GM21515 (cell line): Measurements from ENCODE around the gene ARHGEF12.

Experiments used
- ATAC-seq: cut with Tn5 transposase; IDR thresholded peaks from one replicate; pipeline ENCODE4 v1.9.1; 2021; ENCODE audit not compliant: unreplicated experiment

Gene ARHGEF12, protein sequence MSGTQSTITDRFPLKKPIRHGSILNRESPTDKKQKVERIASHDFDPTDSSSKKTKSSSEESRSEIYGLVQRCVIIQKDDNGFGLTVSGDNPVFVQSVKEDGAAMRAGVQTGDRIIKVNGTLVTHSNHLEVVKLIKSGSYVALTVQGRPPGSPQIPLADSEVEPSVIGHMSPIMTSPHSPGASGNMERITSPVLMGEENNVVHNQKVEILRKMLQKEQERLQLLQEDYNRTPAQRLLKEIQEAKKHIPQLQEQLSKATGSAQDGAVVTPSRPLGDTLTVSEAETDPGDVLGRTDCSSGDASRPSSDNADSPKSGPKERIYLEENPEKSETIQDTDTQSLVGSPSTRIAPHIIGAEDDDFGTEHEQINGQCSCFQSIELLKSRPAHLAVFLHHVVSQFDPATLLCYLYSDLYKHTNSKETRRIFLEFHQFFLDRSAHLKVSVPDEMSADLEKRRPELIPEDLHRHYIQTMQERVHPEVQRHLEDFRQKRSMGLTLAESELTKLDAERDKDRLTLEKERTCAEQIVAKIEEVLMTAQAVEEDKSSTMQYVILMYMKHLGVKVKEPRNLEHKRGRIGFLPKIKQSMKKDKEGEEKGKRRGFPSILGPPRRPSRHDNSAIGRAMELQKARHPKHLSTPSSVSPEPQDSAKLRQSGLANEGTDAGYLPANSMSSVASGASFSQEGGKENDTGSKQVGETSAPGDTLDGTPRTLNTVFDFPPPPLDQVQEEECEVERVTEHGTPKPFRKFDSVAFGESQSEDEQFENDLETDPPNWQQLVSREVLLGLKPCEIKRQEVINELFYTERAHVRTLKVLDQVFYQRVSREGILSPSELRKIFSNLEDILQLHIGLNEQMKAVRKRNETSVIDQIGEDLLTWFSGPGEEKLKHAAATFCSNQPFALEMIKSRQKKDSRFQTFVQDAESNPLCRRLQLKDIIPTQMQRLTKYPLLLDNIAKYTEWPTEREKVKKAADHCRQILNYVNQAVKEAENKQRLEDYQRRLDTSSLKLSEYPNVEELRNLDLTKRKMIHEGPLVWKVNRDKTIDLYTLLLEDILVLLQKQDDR (N-terminal part only)

DNA sequence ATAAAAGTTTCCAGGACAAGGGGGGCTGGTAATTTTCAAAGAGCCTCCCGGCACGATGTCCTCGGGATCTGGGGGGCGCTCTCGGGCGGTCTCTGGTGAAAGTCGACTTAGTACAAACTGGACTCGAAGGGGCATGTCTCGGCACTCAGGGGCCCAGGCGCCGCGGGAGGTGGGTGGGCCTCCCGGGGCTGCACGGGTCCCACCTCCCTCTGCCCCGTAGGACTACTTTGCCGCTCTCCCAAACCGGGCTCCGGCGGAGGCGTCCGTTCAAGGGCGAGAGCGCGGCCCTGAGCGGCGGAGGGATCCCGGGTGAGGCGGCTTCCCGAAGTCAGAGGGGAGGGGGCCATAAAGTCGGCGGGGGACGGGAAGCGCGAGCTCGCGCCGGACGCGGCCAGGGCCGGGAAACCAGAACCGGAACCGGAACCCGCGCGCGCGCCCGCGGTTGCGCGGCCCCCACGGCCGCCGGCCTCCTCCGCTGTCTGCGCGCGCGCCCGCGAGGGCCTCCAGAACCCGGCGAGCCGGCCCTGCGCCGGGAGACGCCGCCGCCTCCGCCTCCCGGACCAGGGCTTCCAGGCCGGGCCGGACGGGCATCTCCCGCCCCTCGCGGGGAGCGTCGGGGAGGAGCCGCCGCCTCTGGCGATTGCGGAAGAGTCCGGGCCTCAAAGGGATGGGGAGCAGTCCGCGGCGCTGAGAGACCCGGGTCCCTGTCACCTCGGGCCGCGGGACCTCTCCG is at the start of gene ARHGEF12:
TSS of gene ARHGEF12 (plus strand) at position 506 of the 733 bp plus-strand sequence. CDS start 831 bp downstream, outside the sequence.
- ATAC-seq, result peak; percentile 62

DNA sequence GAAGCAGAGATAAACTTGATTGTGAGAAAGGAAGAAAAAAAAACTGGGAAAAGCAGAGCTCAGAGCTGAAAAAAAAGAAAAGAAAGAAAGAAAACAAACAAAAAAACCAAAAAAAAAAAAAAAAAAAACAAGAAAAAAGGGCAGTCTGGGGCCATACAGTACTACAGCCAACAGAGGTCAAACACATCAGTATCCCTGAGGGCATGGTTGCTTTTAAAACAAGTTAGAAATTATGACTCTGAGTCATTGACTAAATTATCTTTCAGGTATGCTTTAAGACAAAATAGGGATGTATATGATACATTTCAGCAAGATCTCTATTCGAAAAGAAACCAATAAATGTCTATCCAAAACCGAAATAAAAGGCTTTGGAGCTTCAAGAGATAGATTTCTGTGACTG is 48.2 kb upstream of the ARHGEF12 start:
- no peak for ATAC-seq

DNA sequence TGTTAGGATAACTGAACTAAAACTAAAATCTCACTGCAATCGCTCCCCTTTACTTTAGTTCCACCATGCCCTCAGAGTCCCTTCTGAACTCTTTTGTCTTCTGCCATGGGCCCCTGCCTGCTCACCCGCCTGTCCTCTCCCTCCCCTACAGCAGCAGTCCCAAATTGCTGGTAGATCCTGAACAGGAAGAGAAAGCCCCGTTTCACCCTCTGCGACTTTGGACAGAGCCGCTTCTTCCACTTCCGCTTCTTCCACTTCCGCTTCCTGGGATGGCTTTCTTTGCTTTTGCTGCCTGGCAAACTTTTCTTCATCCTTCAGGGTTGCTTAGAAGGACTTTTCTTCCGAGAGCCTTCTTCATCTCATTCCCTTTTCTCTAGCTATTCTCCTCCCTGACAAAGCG is 46.8 kb upstream of the ARHGEF12 start:
- ATAC-seq, result no peak

DNA sequence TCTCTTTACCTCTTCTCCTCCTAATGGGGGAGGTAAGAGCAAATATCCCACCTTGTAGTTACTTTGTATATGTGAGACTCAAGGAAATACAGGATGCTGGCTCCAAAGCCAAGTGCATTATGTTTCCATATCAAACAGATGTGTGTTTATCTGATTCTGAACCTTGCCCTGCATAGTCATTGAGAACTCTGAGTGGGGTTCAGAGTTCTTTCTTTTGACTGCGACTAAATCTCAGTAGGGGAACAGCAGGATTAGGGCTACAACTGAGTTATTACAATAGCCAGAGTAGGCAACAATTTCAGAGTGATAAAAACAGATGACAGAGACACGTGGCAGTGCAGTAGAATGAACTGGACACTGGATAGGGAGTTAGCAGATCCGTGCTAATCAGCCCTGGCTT is 45.3 kb upstream of the ARHGEF12 start:
- ATAC-seq, result no peak

DNA sequence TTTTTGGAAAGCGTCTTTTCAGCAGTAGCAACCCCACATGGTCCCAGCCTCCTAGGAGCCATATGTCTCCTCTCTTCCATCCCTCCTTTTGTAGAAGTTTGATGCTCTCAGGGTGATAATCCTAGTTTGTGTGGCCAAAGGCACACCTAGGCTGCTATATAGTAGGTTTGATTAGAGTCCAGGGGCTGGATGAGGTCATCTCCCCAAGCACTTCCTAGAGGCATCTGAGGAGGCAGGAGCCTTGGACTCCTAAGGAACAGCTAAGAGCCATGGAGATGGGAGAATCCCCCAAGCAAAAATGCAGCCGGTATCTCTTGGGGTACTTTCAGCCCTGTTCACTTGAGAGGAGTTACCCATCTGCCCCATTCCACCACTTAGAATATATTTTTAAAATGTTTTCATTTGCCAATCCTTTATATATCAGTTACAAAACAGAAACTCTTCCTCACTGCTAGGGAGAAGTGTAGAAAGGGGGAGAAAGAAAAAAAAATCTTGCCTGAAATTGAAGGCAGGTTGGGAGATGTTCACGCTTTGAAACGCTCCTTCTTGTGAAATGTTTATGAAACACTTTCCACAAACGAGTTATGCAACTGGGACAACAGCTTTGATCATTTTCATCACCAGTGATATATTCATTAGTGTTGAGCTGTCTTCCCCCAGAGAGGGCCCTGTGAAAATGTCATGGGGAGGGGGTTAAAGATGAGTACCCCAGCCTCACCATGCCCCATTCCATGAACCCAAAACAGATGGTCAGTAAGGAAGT is 43.0 kb upstream of the ARHGEF12 start:
- ATAC-seq, result no peak

DNA sequence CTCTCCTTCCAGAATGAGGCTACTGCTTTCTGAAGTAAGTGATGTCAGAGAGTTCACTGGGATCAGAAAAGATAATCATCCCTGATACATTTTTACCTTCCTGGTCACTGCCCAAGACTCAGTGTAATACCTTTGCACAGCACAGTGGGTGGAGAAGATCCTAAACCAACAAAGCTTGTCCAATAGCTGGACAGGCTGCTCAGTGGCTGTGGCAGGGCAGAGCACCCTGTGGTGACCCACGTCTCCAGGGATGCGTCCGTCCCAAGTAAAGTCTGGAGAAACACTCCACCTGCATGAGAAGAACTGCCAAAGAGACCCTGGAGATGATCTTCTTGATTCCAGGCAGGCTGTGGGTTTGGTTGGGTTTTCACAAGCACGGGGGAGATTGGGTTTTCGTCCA is 42.1 kb upstream of the ARHGEF12 start:
- ATAC-seq, result no peak

DNA sequence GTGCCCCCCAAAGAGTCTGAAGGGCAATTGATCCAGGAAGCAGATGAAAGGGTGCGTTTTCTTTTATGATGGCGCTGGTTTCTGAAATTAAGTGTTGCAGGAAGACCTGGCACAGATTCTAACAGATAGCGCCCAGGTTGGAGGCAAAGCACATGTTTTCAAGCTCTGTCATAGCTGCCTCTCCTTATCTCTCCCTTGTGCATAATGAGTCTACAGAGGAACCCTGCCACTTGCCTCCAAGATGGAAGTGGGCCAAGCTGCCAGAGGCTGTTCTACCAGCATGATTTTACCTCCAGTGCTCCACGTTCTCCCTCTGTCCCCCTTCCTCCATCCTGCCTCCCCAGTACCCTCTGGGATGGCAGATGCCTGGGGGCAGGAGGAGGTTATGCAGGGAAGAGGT is 41.1 kb upstream of the ARHGEF12 start:
- no peak for ATAC-seq

DNA sequence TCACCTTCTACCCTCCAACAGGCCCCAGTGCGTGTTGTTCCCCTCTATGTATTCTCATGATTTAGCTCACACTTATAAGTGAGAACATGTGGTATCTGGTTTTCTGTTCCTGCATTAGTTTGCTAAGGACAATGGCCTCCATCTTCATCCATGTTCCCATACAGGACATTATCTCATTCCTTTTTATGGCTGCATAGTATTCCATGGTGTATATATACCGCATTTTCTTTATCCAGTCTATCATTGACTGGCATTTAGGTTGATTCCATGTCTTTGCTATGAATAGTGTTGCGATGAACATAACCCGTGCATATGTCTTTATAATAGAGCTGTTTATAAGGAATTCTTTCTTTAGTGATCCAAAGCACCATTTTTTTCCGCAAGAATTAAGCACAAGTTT is 39.7 kb upstream of the ARHGEF12 start:
- ATAC-seq, result no peak

DNA sequence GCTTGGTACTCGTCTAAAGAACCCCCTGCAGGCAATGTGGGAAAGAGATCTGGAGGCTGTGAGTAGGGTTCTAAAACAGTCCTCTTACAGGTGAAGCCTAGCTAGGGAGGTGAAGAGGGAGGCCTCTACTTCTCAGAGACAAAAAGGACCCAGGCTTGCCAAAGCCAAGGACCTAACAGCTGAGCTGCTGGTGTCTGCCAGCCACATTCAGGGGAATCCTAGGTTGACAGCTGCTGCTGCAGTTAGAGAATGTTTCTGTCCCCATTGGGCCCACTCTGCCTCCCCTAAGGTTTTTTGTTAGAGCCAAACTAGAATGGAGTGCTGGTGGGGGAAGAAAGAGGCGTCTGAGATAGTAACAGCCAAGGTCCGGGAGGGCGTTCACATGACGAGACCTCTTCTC is 37.8 kb upstream of the ARHGEF12 start:
- no peak for ATAC-seq

DNA sequence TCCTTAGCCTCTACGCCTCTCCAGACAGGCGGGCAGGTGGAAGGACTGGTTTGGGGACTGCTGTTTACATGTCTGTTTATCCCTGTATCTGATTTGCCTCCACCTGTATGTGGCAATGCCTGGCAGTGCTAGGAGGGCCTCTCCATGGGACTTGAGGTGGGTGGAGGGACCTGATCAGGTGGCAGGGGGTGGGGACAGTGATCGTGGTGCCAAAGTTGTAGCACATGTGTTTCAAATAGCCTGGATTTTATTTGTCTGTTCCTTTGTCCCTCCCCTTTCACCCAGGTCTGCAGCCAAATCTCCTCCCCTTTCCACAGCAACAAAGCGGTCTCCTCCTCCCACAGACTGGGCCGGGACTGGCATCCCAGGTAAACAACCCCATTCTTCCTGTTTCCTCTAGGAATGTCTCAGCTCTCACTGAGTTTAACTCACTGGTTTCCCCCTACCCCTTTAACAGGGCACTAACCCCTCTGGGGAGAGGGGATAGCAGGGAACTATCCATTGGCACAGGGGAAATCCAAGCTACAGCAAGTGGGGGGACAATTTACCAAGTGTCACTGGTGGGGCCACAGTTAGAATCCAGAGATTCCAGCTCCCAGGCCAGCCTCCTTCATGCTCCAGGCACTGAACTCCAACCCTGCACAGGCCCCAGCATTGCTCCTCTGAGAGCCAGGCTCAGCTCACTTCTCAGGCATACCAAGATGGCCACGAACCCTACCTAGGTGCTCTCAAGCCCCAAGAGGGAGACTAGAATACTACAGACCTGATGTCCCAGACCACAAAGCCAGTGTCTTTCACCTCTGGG is 34.0 kb upstream of the ARHGEF12 start:
- ATAC-seq, result no peak

DNA sequence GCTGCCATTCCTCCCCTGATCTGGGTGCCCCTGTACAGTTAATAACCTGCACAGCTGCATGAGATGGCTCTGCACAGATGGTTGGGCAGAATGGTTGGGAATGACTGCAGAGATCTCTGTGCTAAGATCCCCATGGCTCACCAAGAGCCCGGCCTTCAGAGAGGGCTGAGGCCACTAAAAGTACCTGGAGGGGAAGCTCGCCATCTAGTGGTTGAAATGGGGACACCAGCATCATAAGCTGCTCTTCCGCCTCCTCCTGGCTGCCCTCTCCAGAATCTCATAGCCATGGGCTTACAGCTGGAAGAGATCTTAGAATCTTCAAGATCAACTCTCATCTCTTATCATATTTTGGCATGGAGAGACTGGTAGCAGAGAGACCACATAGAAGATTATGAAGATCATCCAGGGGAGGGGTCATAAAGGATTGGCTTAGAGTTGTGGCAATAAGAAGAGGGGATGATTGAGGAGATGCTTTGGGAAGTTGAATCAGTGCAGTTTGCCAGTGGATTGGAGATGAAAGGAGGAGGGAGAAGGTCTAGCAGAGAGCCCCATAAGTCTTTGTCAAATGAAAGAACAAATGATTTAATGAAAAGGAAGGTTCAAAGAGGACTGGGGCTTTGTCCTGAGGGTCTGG is 33.1 kb upstream of the ARHGEF12 start:
- ATAC-seq, result no peak

DNA sequence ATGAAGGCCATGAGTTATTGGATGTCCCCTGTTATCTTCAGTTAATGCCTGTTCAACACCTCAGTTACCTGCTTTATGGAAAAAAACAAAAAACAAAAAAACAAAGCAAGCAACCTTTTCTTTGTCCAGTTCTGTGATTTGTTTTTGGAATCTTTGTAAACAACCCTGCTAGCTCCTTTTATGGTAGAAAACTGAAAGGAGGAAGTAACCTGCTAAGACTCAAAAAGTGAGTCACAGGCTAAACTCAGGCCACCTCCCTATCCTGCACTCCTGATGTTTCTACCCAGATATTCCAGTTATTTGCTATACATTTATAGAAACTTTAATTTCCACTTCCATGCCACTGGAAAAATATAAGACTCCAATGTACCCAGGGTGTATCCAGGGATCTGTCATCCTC is 31.7 kb upstream of the ARHGEF12 start:
- ATAC-seq, result no peak

DNA sequence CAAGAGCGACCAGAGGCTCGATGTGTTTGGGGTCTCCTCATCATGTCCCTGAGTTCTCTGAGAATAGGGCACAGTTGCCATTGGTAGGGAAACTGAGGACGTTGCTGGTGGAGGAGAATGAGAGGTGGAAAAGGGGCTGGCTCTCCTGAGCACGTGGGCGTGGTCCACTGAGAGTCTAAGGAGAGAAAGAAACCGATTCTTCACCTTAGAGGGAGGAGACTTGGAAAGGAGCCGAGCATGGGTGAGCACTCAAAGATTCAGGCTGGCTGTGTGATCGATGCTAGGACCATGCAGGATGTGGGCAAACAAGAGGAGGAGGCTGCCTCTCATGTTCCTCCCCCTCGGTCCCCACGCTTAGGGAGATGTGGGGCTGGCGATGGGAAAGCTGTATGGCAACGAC is 30.9 kb upstream of the ARHGEF12 start:
- ATAC-seq, result no peak

DNA sequence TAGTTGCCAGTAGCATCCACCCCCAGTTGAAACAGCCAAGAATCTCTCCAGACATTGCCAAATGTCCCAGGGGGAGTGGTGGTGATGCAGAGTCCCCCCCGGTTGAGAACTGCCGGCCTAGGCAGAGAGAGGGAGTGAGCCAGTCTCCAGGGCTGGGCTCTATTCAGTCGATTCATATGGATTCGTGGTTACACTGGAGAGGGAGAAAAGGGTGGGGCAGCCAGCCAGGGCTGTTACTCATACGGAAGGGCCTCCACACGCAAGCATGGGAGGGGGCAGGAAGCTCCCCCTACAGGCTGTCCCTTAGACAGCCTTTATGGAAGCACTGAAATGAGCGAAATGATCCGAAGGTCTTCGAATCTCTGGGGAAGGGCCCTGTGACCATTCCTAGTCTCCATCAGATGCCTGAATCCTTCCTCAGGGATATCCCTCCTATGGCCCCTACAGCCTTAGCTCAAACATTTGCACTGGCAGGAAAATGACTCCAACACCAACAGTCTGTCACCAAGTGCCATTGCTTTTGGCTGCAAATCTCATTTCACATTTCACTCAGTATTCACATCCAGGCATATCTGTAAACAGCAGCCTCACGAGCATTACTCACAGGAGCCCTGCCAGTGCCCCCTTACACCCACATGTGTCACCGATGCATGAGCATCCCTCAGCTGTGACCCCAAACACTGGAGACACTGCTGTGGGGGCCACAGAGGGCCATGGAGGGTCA is 29.5 kb upstream of the ARHGEF12 start:
- ATAC-seq, result no peak

DNA sequence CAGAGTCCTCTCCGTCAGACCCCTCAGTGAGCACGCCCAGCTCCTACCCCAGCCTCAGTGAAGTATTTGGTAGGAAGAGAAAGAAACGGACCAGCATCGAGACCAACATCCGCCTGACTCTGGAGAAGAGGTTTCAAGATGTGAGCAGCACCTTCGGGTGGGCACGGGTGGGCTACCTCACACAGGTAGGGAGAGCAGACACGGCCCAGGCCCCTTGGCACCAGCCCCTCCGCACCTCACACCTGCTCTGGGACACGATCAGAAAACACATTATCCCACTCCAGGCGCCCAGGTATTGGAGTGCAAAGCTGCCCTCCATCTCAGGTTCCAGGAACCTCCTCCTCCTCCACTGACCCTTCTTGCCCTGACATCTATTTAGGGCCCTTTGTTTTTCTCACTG is 28.7 kb upstream of the ARHGEF12 start:
- no peak for ATAC-seq

DNA sequence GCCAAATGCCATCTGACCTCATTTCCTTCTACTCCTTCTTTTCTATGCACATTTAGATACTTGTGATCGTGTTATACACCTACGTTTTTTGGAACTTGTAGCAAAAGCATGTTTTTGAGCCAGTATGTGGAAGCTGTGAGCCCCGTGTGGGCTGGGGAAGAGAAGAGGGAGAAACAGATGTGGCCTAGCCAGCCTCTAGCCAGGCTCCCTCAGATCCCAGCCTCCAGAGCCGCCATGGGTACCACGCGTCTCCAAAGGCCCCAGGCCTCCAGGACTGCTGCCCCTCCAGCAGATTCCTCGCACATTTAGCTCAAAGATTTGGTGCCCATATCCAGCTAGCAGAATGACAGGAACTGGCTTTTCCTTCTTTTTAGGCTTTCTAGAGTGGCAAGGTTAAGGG is 28.1 kb upstream of the ARHGEF12 start:
- no peak for ATAC-seq

DNA sequence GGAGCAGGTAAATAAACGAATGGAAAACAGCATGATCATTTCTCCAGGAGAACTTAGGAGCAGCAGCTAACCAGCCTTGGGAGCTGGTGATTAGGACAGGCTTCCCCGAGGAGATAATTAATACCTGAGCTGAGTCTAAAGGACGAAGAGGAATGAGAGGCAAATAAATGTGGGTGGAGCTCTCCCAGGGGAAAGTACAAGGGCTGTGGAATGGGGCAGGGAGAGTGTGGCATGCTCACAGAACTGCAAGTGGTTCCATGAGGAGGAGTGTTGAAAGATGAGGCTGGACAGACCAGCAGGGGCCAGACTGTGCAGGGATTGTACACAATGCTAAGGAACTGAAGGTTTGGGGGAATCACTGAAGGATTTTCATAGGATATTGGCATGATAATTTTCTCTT is 25.3 kb upstream of the ARHGEF12 start:
- no peak for ATAC-seq

DNA sequence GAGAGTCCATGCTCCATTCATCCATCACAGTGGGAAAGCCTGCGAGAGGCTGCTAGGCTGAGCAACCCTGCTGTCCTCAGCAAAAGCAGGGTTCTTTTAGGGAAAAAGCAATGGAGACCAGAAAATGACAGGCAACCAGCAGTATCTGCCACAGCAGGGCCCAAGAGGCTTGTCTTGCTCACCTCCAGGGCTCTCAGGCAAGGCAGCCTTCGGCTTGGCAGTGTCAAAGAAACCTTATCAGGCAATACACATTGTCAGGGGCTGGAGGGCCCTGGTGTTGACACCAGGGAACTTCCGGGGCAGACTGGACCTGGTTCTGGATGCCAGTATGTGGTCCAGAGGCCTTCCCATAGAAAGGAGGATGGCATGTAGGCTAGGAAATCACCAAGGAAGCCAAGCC is 21.4 kb upstream of the ARHGEF12 start:
- ATAC-seq, result no peak
